GM18868 (cell line): ENCODE measurements around the gene RAI14.

ENCODE experiments used
- ATAC-seq: cut with Tn5 transposase; IDR thresholded peaks from one replicate; pipeline ENCODE4 v1.9.1; 2021; ENCODE audit warnings: mild to moderate bottlenecking, moderate library complexity; ENCODE audit not compliant: unreplicated experiment

Gene RAI14

GRCh38 chr5:34639852-34640626 is 16.1 kb upstream of the RAI14 start:
- no peak for ATAC-seq

GRCh38 chr5:34648039-34648839 is 7.9 kb upstream of the RAI14 start:
- ATAC-seq = no peak

- ATAC-seq = no peak
Measured at GRCh38 chr5:34648840-34649158, 7.3 kb upstream of the RAI14 start.

- ATAC-seq = no peak
Measured at GRCh38 chr5:34651791-34652190, 4.3 kb upstream of the RAI14 start.

GRCh38 chr5:34652466-34652865 is 3.7 kb upstream of the RAI14 start:
- no peak for ATAC-seq

- no peak for ATAC-seq
Measured at GRCh38 chr5:34652914-34653313, 3.2 kb upstream of the RAI14 start.

- no peak for ATAC-seq
Measured at GRCh38 chr5:34653708-34654107, 2.4 kb upstream of the RAI14 start.

- peak; percentile 59 for ATAC-seq
Measured at GRCh38 chr5:34655354-34655991, 655 bp upstream of the RAI14 start.

- ATAC-seq = peak; percentile 25
Measured at GRCh38 chr5:34656700-34657273, 659 bp downstream of the RAI14 start.

- ATAC-seq = no peak
Measured at GRCh38 chr5:34657274-34657921, 1.3 kb downstream of the RAI14 start.

GRCh38 chr5:34657988-34658387 is 1.9 kb downstream of the RAI14 start:
- no peak for ATAC-seq

- ATAC-seq = no peak
Measured at GRCh38 chr5:34659168-34659567, 3.0 kb downstream of the RAI14 start.

GRCh38 chr5:34660444-34660843 is 4.3 kb downstream of the RAI14 start:
- no peak for ATAC-seq

- ATAC-seq = no peak
Measured at GRCh38 chr5:34663771-34664496, 7.8 kb downstream of the RAI14 start.

GRCh38 chr5:34666392-34667080 is 10.4 kb downstream of the RAI14 start:
- no peak for ATAC-seq

- ATAC-seq = no peak
Measured at GRCh38 chr5:34667705-34668104, 11.6 kb downstream of the RAI14 start.

- ATAC-seq = no peak
Measured at GRCh38 chr5:34669931-34670516, 13.9 kb downstream of the RAI14 start.

GRCh38 chr5:34672196-34672595 is 16.1 kb downstream of the RAI14 start:
- ATAC-seq = no peak

- no peak for ATAC-seq
Measured at GRCh38 chr5:34673463-34674125, 17.5 kb downstream of the RAI14 start.
